NCI-H524 (cell line): ENCODE measurements around the gene STRIP2.
"Not testable (repeated sequence)": the region's sequence is repeated elsewhere in the genome, so short reads cannot be mapped to it uniquely, and the experiment has no call there.

Experiments
- DNase-seq, 2 experiments: peaks; one replicate each; lab custom pipeline; 2025; lab: John Stamatoyannopoulos, UW

The STRIP2 gene

GRCh38 chr7:129530795-129531391, 96.7 kb downstream of the STRIP2 start:
- DNase-seq = no peak

- no peak for DNase-seq
Observed at GRCh38 chr7:129531721-129532120, 97.5 kb downstream of the STRIP2 start.

- no peak for DNase-seq
Observed at GRCh38 chr7:129532375-129532774, 98.1 kb downstream of the STRIP2 start.

GRCh38 chr7:129534558-129535274, 100.5 kb downstream of the STRIP2 start:
- DNase-seq = not testable (repeated sequence)

- DNase-seq = no peak
Observed at GRCh38 chr7:129535896-129536295, 101.7 kb downstream of the STRIP2 start.

DNA sequence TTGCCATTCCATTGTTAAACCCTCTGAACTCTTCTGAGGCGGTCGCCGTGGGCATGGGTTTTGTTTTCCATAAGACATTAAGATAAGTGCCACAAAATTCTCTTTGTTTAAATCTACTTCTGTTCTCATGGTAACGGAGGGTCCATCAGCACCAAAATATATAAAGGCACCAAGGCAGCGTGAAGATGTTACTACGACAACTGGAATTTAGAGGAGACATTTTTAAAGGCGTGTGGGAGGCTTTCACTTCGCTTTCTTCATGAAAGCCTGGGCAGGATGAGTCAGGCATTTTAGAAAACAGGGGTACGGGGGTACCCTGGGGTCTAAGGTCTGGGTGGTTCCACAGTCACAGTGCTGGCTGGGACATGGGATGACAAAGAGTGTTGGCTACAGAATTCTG, 102.1 kb downstream of the STRIP2 start:
- DNase-seq = no peak
